Lower leg skin (tissue), 4 donors: ENCODE results near the gene IP6K3. TPM values are rescaled to one million over a fixed set of nuclear protein-coding genes. Genes with fewer than 3 reads are reported as not detected.

Experiments
- DNase-seq, 2 donors: peaks; one replicate each; pipeline ENCODE4 v3.0.0-alpha.2; 2019; ENCODE audit warnings: low spot score in 2 of 2
- H3K4me3 ChIP-seq: fragments of 200-600 bp; sonication (generic); 2 replicates; pipeline ENCODE4 v1.5.1; 2017; ENCODE audit warnings: mild to moderate bottlenecking, low read depth; ENCODE audit not compliant: poor library complexity, severe bottlenecking
- POLR2A ChIP-seq, 2 donors: fragments of 450-650 bp; IDR thresholded peaks; one replicate each; pipeline ENCODE4 v1.6.1; 2016 to 2017; ENCODE audit warnings: antibody characterized with exemption in 2 of 2, mild to moderate bottlenecking in 1 of 2, moderate library complexity in 1 of 2
- WGBS, 2 donors: methylation state at CpG; one replicate each; pipeline ENCODE4 v1.1.5; 2018; 5-methylcytosine and 5-hydroxymethylcytosine counted together
- intact Hi-C: fragments of 100-400 bp; cut with DNase I; formaldehyde crosslinking; loops from one replicate; pipeline ENCODE4 v1.15.0; 2023; ENCODE audit warnings: low total_unique reads
- total RNA-seq, 4 donors: library from RNA; depleted of rRNA; stranded (reverse); fragments of >200 nt; gene quantifications; one replicate each; pipeline ENCODE4 v1.1.0, GENCODE V29; 2016
- TF ChIP-seq, protein P1 (sequence below), 3 donors: fragments of 450-650 bp; IDR thresholded peaks; one replicate each; pipeline ENCODE4 v1.5.1; 2016; ENCODE audit warnings: antibody characterized with exemption in 3 of 3, mild to moderate bottlenecking in 3 of 3, moderate library complexity in 2 of 3

IP6K3 gene
- total RNA-seq, 4 donors from 2014 or later = 0.45 TPM; not detected in 3

DNA sequence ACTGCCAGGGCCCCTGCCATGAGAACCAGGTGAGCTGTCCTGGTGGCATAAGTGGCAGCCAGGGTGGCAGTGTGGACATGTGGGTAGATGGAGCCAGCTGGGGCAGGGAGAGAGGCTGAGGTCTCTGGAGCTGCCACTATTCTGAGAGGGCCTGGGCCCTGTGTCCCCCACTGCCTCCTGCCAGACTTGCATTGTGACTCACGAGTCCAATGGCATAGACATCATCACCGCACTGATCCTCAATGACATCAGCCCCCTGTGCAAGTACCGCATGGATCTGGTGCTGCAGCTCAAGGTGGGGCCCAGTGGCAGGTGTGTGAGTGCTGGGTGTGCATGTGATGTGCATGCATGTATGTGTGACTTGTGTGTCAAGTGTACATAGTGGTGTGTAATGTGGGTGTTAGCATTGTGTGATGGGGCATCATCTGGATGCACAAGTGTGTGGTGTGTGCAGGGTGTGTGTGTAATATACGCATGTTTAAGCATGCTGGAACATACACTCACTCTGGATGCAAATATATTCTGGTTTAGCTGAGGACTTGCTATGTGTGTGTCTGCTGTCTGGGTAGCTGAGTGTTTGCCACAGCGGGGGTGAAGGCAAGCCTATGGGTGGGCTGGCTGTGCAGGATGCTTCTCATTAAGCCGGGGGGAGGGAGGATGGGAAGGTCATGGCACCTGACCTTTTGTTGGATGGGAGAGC, 60.3 kb downstream of the IP6K3 start:
- intact Hi-C loops = no loop called here
- no peak for DNase-seq
- no peak for TF ChIP-seq POLR2A (IDR thresholded peaks at IDR 0.05)
- TF ChIP-seq, protein P1, sequence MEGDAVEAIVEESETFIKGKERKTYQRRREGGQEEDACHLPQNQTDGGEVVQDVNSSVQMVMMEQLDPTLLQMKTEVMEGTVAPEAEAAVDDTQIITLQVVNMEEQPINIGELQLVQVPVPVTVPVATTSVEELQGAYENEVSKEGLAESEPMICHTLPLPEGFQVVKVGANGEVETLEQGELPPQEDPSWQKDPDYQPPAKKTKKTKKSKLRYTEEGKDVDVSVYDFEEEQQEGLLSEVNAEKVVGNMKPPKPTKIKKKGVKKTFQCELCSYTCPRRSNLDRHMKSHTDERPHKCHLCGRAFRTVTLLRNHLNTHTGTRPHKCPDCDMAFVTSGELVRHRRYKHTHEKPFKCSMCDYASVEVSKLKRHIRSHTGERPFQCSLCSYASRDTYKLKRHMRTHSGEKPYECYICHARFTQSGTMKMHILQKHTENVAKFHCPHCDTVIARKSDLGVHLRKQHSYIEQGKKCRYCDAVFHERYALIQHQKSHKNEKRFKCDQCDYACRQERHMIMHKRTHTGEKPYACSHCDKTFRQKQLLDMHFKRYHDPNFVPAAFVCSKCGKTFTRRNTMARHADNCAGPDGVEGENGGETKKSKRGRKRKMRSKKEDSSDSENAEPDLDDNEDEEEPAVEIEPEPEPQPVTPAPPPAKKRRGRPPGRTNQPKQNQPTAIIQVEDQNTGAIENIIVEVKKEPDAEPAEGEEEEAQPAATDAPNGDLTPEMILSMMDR (IDR thresholded peaks at IDR 0.05) = no peak
- no peak overlapping the region for H3K4me3 ChIP-seq
- 72 to 82% methylated on average over 6 of the region's 6 CpGs for WGBS, 2 donors

DNA sequence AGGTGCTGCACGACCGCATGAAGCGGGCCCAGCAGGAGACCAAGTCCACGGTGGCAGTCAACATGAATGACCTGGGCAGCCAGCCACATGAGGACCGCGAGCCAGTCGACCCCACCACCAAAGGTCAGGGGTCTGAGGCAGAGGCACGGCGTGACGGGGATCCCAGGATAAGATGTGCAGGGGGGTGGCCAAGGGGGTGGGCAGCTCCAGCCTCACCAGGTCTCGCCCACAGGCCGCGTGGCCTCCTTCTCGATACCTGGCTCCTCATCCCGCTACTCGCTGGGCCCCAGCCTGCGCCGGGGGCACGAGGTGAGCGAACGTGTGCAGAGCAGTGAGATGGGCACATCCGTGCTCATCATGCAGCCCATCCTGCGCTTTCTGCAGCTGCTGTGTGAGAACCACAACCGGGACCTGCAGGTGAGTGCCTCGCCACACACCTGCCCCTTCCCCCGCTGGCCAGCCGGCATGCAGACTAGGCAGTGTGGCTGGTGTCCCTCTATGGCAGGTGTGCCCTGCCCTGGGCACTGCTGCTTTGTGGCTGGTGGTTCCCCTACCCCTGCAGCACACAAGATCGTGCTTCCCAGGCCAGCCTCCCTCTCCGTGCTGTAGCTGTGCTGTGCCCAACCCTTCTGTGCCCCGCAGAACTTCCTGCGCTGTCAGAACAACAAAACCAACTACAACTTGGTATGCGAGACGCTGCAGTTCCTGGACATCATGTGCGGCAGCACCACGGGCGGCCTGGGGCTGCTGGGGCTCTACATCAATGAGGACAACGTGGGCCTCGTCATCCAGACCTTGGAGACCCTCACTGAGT, 61.1 kb downstream of the IP6K3 start:
- no peak for DNase-seq
- TF ChIP-seq POLR2A (IDR thresholded peaks at IDR 0.05) = no peak
- TF ChIP-seq, protein P1 (IDR thresholded peaks at IDR 0.05) = no peak
- intact Hi-C loops = no loop called here
- 92% methylated on average over 38 of the region's 38 CpGs for WGBS, 2 donors
- no peak overlapping the region for H3K4me3 ChIP-seq

DNA sequence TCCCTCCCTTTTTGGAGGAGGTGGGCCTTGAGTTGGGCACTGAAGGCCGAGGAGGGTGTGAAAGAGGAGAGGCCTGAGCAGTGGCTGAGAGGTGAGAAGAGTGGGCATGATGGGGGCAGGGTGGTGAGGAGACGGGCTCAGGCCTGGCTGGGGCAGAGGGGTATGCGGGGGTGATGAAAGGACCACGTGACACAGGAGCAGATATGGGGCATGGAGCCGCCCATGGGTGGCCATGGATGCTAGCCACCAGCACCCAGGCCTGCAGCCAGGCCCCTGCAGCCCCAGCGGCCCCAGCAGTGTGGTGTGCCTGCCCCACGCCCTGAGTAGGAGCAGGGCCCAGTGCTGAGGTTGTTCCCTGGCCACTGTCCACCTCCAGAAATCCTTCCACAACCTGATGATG, 61.7 kb downstream of the IP6K3 start:
- no peak for TF ChIP-seq POLR2A (IDR thresholded peaks at IDR 0.05)
- 94 to 95% methylated on average over 7 of the region's 7 CpGs for whole genome bisulfite sequencing, 2 donors
- no peak overlapping the region for H3K4me3 ChIP-seq
- intact Hi-C loops = no loop called here
- DNase-seq = no peak

DNA sequence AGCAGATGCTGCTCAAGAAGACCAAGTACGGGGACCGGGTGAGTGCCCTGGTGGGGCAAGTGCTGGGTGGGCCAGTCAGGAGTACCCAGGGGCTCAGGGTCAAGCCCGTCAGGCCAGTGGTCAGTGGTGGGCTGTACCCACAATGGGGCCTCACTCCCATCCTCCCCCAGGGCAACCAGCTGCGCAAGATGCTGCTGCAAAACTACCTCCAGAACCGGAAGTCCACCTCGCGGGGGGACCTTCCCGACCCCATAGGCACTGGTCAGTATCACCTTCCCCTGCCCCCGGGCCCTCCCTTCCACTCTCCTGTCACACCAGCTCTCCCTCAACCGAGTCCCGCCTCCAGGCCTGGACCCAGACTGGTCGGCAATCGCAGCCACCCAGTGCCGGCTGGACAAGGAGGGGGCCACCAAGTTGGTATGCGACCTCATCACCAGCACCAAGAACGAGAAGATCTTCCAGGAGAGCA, 62.2 kb downstream of the IP6K3 start:
- no peak for DNase-seq
- TF ChIP-seq, protein P1 (IDR thresholded peaks at IDR 0.05) = no peak
- TF ChIP-seq POLR2A (IDR thresholded peaks at IDR 0.05) = no peak
- H3K4me3 ChIP-seq = no peak overlapping the region
- intact Hi-C loops = no loop called here
- WGBS, 2 donors = 93 to 96% methylated on average over 13 to 16 of the region's 16 CpGs

DNA sequence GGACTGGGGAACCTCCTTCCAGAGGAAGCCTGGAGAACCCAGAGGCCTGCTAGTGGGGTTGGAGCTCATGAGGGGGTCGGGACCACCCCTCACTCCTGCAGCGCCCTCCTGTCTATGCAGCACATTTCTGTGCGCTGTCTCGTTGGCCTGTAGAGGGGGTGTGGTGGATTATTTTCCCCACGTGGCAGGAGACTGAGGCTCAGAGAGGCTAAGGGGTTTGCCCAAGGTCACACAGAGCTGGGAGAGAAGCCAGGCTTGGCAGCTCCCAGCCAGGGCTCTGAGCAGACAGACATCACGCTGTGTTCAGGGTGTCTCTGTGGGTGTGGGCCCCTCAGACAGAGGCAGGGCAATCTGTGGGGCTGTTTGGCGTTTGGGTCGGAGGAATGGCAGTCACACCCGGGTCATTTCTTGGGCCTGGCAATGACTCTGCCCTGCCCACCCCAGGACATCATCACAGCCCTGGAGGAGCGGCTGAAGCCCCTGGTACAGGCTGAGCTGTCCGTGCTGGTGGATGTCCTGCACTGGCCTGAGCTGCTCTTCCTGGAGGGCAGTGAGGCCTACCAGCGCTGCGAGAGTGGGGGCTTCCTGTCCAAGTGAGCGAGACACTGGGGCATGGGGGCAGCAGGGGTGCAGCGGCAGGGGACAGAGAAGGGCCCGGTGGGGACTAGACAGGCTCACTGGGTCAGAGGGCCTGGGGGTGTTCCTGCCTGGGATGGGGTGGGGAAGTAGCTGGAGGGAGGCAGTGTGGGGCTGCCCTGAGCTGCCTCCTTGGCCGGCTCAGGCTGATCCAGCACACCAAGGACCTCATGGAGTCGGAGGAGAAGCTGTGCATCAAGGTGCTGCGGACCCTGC, 62.9 kb downstream of the IP6K3 start:
- TF ChIP-seq, protein P1 (IDR thresholded peaks at IDR 0.05) = no peak
- TF ChIP-seq POLR2A (IDR thresholded peaks at IDR 0.05) = no peak
- DNase-seq = no peak
- 78 to 82% methylated on average over 15 to 19 of the region's 19 CpGs for WGBS, 2 donors
- no peak overlapping the region for H3K4me3 ChIP-seq
- intact Hi-C loops = no loop called here
